Thyroid gland (tissue), 4 donors: ENCODE data around the gene TARBP2. TPM values are rescaled to one million over a fixed set of nuclear protein-coding genes. Genes with fewer than 3 reads are reported as not detected.

ENCODE experiments used
- DNase-seq, 2 donors: peaks; one replicate each; pipeline ENCODE4 v3.0.0-alpha.2; 2019
- H3K27ac ChIP-seq, 3 donors: fragments of 200-600 bp; sonication (generic); 1 replicate in 2 of 3; 2 replicates in 1 of 3; pipeline ENCODE4 v1.5.1; 2016 to 2019; ENCODE audit warnings: mild to moderate bottlenecking in 1 of 3, moderate library complexity in 1 of 3
- H3K27me3 ChIP-seq: fragments of 200-600 bp; sonication (generic); one replicate; pipeline ENCODE4 v1.5.1; 2019
- H3K36me3 ChIP-seq, 2 donors: fragments of 200-600 bp; sonication (generic); one replicate each; pipeline ENCODE4 v1.5.1; 2016 to 2019
- H3K4me1 ChIP-seq, 2 donors: fragments of 200-600 bp; sonication (generic); one replicate each; pipeline ENCODE4 v1.5.1; 2017 to 2019
- H3K4me3 ChIP-seq, 3 donors: fragments of 200-600 bp; sonication (generic); replicated peaks in 1 of 3; 1 replicate in 2 of 3; 2 replicates in 1 of 3; pipeline ENCODE4 v1.5.1; 2016; ENCODE audit warnings: mild to moderate bottlenecking in 1 of 3
- H3K9me3 ChIP-seq: fragments of 200-600 bp; sonication (generic); one replicate; pipeline ENCODE4 v1.5.1; 2017
- CTCF ChIP-seq, 6 experiments: fragments of 200-600 bp in 3 of 6; fragments of 450-650 bp in 3 of 6; sonication (generic) in 3 of 6; IDR thresholded peaks; one replicate each; pipeline ENCODE4 v1.5.1; 2016 to 2019; ENCODE audit warnings: antibody characterized with exemption in 6 of 6, mild to moderate bottlenecking in 2 of 6, inconsistent platforms in 1 of 6, moderate library complexity in 1 of 6
- POLR2A ChIP-seq, 2 donors: fragments of 450-650 bp; IDR thresholded peaks; one replicate each; pipeline ENCODE4 v1.6.1; 2017; ENCODE audit warnings: antibody characterized with exemption in 2 of 2, mild to moderate bottlenecking in 2 of 2, moderate library complexity in 1 of 2
- WGBS, 2 donors: methylation state at CpG; one replicate each; pipeline ENCODE4 v1.1.5; 2017; 5-methylcytosine and 5-hydroxymethylcytosine counted together
- intact Hi-C: fragments of 100-400 bp; cut with DNase I; formaldehyde crosslinking; loops from one replicate; pipeline ENCODE4 v1.15.1; 2023
- total RNA-seq, 4 donors: library from RNA; depleted of rRNA; stranded (reverse); fragments of >200 nt; gene quantifications; one replicate each; pipeline ENCODE4 v1.2.3, GENCODE V29; 2016

Gene TARBP2
- total RNA-seq, 4 donors from 2014 or later: 31.2 to 44.8 (median 34.7) TPM

GRCh38 chr12:53523131-53523530, 22.0 kb downstream of the TARBP2 start:
- Histone ChIP-seq H3K27me3 (no peaks in the 10 kb centered on the region), H3K27ac (no peak overlapping the region), H3K4me1 (no peaks in the 10 kb centered on the region), H3K36me3 (peaks cover 32 to 60% of the 10 kb centered on the region in 2 donors), H3K4me3 (no peak overlapping the region), H3K9me3 (no peaks in the 10 kb centered on the region)
- 95% methylated on average over 3 of the region's 3 CpGs for whole genome bisulfite sequencing, 2 donors
- TF ChIP-seq POLR2A (IDR thresholded peaks at IDR 0.05): no peak
- TF ChIP-seq CTCF (IDR thresholded peaks at IDR 0.05): no peak
- intact Hi-C loops: no loop called here
- no peak for DNase-seq

GRCh38 chr12:53524476-53524875, 23.4 kb downstream of the TARBP2 start:
- TF ChIP-seq CTCF (IDR thresholded peaks at IDR 0.05) (no peak), POLR2A (IDR thresholded peaks at IDR 0.05) (no peak)
- Histone ChIP-seq H3K27me3 (no peaks in the 10 kb centered on the region), H3K9me3 (no peaks in the 10 kb centered on the region), H3K4me1 (no peaks in the 10 kb centered on the region), H3K27ac (no peak overlapping the region), H3K4me3 (no peak overlapping the region), H3K36me3 (peaks cover 38 to 51% of the 10 kb centered on the region in 2 donors)
- no peak for DNase-seq
- WGBS, 2 donors: 95 to 96% methylated on average over 13 of the region's 13 CpGs
- intact Hi-C loops: no loop called here

GRCh38 chr12:53530061-53530460, 29.0 kb downstream of the TARBP2 start:
- Histone ChIP-seq H3K9me3 (no peaks in the 10 kb centered on the region), H3K36me3 (peaks cover 48 to 53% of the 10 kb centered on the region in 2 donors), H3K27ac (no peak overlapping the region), H3K4me1 (no peaks in the 10 kb centered on the region), H3K4me3 (no peak overlapping the region), H3K27me3 (no peaks in the 10 kb centered on the region)
- WGBS, 2 donors: 88 to 90% methylated on average over 2 of the region's 2 CpGs
- intact Hi-C loops: no loop called here
- TF ChIP-seq POLR2A (IDR thresholded peaks at IDR 0.05) (no peak), CTCF (IDR thresholded peaks at IDR 0.05) (no peak)
- DNase-seq: no peak

GRCh38 chr12:53530920-53531319, 29.8 kb downstream of the TARBP2 start:
- 94 to 98% methylated on average over 4 of the region's 4 CpGs for WGBS, 2 donors
- no peak for TF ChIP-seq CTCF (IDR thresholded peaks at IDR 0.05)
- no peak for TF ChIP-seq POLR2A (IDR thresholded peaks at IDR 0.05)

GRCh38 chr12:53532021-53532420, 30.9 kb downstream of the TARBP2 start:
- Histone ChIP-seq H3K27me3 (no peaks in the 10 kb centered on the region), H3K4me3 (no peak overlapping the region), H3K27ac (no peak overlapping the region), H3K4me1 (peaks cover 0 to under 1% of the 10 kb centered on the region in 2 donors), H3K9me3 (no peaks in the 10 kb centered on the region), H3K36me3 (peaks cover 58 to 65% of the 10 kb centered on the region in 2 donors)
- WGBS, 2 donors: 44 to 53% methylated on average over 3 of the region's 3 CpGs
- DNase-seq: peak; percentile 37 to 41
- intact Hi-C loops: no loop called here
- no peak for TF ChIP-seq CTCF (IDR thresholded peaks at IDR 0.05)
- TF ChIP-seq POLR2A (IDR thresholded peaks at IDR 0.05): no peak

More at GRCh38 chr12:53530920-53531319, 29.8 kb downstream of the TARBP2 start:
- no peak for DNase-seq
- no peaks in the 10 kb centered on the region for H3K9me3 ChIP-seq
- no peak overlapping the region for H3K4me3 ChIP-seq
- H3K36me3 ChIP-seq: peaks cover 51 to 57% of the 10 kb centered on the region in 2 donors
- H3K27ac ChIP-seq: no peak overlapping the region
- no peaks in the 10 kb centered on the region for H3K27me3 ChIP-seq
- intact Hi-C loops: no loop called here
- no peaks in the 10 kb centered on the region for H3K4me1 ChIP-seq
